ENCODE measurements around the gene GPX6. TPM values are rescaled to one million over a fixed set of nuclear protein-coding genes. Genes with fewer than 3 reads are reported as not detected.

Gene GPX6
- total RNA-seq, 3 donors from 2014 or later = not detected

DNA sequence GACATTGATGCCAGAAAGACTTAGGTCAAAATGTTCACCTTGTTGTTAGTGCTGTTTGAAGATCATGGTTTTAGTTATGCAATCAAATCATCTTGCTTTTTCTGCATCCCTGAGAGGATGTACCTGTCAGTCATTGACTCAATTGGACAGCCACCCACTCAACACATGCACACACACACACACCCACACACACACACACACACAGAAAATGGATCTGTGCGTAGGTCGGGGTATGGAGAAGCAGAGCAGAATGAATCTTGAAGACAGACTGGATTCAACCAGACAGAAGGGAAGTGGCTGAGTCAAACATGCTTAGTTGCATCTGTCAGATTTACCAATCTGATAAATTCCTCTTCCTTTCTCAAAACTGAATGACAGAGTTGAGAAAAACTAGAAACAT, 53.2 kb downstream of the GPX6 start:
- Histone ChIP-seq H3K9me3 (no peaks in the 10 kb centered on the region), H3K4me1 (no peaks in the 10 kb centered on the region), H3K27ac (no peak overlapping the region), H3K36me3 (no peaks in the 10 kb centered on the region), H3K4me3 (no peak overlapping the region), H3K27me3 (peaks cover 0 to 50% of the 10 kb centered on the region in 2 donors)
- TF ChIP-seq, protein P1, sequence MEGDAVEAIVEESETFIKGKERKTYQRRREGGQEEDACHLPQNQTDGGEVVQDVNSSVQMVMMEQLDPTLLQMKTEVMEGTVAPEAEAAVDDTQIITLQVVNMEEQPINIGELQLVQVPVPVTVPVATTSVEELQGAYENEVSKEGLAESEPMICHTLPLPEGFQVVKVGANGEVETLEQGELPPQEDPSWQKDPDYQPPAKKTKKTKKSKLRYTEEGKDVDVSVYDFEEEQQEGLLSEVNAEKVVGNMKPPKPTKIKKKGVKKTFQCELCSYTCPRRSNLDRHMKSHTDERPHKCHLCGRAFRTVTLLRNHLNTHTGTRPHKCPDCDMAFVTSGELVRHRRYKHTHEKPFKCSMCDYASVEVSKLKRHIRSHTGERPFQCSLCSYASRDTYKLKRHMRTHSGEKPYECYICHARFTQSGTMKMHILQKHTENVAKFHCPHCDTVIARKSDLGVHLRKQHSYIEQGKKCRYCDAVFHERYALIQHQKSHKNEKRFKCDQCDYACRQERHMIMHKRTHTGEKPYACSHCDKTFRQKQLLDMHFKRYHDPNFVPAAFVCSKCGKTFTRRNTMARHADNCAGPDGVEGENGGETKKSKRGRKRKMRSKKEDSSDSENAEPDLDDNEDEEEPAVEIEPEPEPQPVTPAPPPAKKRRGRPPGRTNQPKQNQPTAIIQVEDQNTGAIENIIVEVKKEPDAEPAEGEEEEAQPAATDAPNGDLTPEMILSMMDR (IDR thresholded peaks at IDR 0.05) = no peak
- TF ChIP-seq POLR2A (IDR thresholded peaks at IDR 0.05) = no peak
- TF ChIP-seq POLR2AphosphoS5 (IDR thresholded peaks at IDR 0.05) = no peak
- no peak for DNase-seq (ENCODE audit: low spot score in 2 of 2)
- intact Hi-C loops (cut with DNase I; ENCODE audit: low total_unique reads) = no loop called here

DNA sequence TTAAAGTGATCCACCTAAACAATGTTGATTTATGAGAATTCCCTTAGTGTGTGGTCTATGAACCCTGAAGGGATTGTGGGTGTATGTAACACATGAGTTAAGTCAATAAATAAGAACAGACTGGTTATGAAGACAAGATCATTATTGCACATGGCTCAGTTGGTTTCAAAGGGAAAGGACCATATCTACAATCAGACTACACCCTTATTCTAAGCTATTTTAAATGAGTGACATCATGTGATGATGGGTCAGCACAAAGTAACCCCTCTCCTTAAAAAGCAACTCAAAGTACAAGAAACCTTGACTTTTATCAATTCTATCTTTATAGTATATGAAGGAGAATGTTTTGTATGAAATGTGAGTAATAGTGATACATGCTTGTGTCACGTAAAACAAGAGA, 57.0 kb downstream of the GPX6 start:
- H3K4me3 ChIP-seq = no peak overlapping the region
- H3K4me1 ChIP-seq = no peaks in the 10 kb centered on the region
- H3K36me3 ChIP-seq = no peaks in the 10 kb centered on the region
- no peak for DNase-seq (ENCODE audit: low spot score in 2 of 2)
- H3K27me3 ChIP-seq = peaks cover 0 to 47% of the 10 kb centered on the region in 2 donors
- H3K9me3 ChIP-seq = no peaks in the 10 kb centered on the region
- intact Hi-C loops (cut with DNase I; ENCODE audit: low total_unique reads) = no loop called here
- TF ChIP-seq, protein P1 (IDR thresholded peaks at IDR 0.05) = no peak
- TF ChIP-seq POLR2A (IDR thresholded peaks at IDR 0.05) = no peak
- TF ChIP-seq POLR2AphosphoS5 (IDR thresholded peaks at IDR 0.05) = no peak
- H3K27ac ChIP-seq = no peak overlapping the region

Other genes with a start within 250 kb of the GPX6 start
- 10 to 100 TPM; 13.8 to 31.1 (median 25.8) TPM for gene ZSCAN26, start 248.7 kb downstream of the GPX6 start, total RNA-seq
- 1 to 10 TPM; 4.2 to 5.9 (median 4.6) TPM for gene PGBD1, start 234.2 kb downstream of the GPX6 start, total RNA-seq
- gene ZSCAN31, start 179.6 kb downstream of the GPX6 start, total RNA-seq = 10 to 100 TPM in 2 of 3 donors, 1 to 10 TPM in 1; 4.6 to 19.3 (median 17.4) TPM
- gene ZKSCAN3, start 165.8 kb downstream of the GPX6 start, total RNA-seq = 1 to 10 TPM; 3.4 to 6.4 (median 3.6) TPM
- gene ZSCAN12, start 116.0 kb downstream of the GPX6 start, total RNA-seq = 10 to 100 TPM in 1 of 3 donors, 1 to 10 TPM in 2; 4.2 to 11.6 (median 7.5) TPM
- 1 to 10 TPM; 1.1 to 6.0 (median 5.6) TPM for gene ZSCAN23, start 72.3 kb downstream of the GPX6 start, total RNA-seq
- not detected for gene GPX5, start 10.1 kb upstream of the GPX6 start, total RNA-seq

Measured in breast epithelium (tissue), 4 donors.